ENCODE data around the gene PTPRE. TPM values are rescaled to one million over a fixed set of nuclear protein-coding genes. Genes with fewer than 3 reads are reported as not detected.
A peak's percentile ranks its signal among the peaks of the same experiment; 100 is the strongest.

PTPRE gene
- total and polyA plus RNA-seq, 4 donors, result 1.5 to 12.5 (median 3.7) TPM

DNA sequence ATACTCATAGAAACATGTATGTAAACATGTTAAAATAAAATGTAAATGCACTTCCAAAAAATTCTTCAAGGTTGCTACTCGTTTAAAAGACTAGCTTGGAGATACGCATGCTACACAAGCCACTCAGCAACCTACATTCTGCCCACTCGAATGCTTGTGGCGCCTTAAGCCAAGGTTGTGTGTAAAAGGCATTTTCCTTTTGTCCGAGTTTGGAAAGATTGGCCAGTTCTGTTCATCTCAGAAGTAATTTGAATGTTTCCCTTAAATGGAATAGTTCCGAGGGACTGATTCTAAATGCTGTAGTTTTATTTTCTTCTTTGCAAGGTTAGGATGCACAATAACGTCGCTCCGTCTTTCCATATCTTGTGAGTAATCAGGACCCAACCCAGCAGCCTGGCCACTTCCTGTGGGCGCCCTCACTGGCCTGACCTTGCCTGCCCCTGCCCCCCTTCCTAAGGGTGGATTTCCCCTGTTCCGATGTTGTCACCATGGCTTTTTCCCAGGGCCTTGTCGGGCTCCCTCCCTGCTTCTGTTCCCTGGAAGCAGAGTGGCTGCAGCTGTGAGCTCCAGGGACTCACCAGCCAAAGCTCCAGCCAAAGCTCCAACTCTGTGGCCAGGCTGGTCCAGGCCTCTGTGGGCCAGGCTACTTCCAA is 70.6 kb downstream of the PTPRE start:
- no peaks in the 10 kb centered on the region for H3K27me3 ChIP-seq (ENCODE audit: control insufficient read depth in 4 of 4, insufficient read depth in 4 of 4, low read length in 3 of 4)
- no peak overlapping the region for H3K9ac ChIP-seq (ENCODE audit: low read depth in 1 of 2, low read length in 2 of 2)

DNA sequence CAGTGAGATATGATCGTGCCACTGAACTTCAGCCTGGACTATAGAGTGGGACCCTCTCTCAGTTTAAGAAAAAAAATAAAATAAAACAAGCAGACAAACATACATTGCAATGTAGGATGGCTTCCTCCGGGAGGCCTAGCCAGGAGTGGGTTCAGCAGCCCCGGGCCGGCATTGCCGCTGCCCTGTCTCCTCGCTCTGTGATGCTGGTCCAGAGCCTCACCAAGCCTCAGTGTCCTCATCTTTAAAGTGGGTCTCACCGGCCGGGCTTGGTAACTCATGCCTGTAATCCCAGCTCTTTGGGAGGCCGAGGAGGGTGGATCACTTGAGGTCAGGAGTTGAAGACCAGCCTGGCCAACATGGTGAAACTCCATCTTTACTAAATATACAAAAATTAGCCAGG is 71.6 kb downstream of the PTPRE start:
- Histone ChIP-seq H3K27ac (ENCODE audit: low read depth in 1 of 2, low read length in 2 of 2) (peak overlapping the region in 1 of 2 donors; percentile 22), H3K27me3 (ENCODE audit: control insufficient read depth in 4 of 4, insufficient read depth in 4 of 4, low read length in 3 of 4) (no peaks in the 10 kb centered on the region), H3K4me3 (ENCODE audit: low read depth in 1 of 3, low read length in 3 of 3) (no peak overlapping the region), H3K4me1 (ENCODE audit: control insufficient read depth in 4 of 4, insufficient read depth in 4 of 4, low read length in 3 of 4) (peaks cover 0 to 2% (median 0%) of the 10 kb centered on the region in 4 donors), H3K9ac (ENCODE audit: low read depth in 1 of 2, low read length in 2 of 2) (no peak overlapping the region), H3K9me3 (ENCODE audit: control insufficient read depth in 4 of 4, low read length in 3 of 4) (peaks cover 0 to 3% (median 2%) of the 10 kb centered on the region in 4 donors), H3K36me3 (ENCODE audit: control insufficient read depth in 4 of 4, insufficient read depth in 3 of 4, low read depth in 1 of 4, low read length in 3 of 4) (no peaks in the 10 kb centered on the region)
- 91% methylated on average over 9 of the region's 9 CpGs for WGBS
- no peak for DNase-seq (ENCODE audit: low spot score)
- no peak for TF ChIP-seq HNF4G (IDR thresholded peaks at IDR 0.05)
- TF ChIP-seq EGR1 (IDR thresholded peaks at IDR 0.05; ENCODE audit: low read depth in 2 of 2), result no peak
- TF ChIP-seq NR2F2 (IDR thresholded peaks at IDR 0.05), result no peak
- TF ChIP-seq JUND (IDR thresholded peaks at IDR 0.05), result no peak
- TF ChIP-seq, protein P1, sequence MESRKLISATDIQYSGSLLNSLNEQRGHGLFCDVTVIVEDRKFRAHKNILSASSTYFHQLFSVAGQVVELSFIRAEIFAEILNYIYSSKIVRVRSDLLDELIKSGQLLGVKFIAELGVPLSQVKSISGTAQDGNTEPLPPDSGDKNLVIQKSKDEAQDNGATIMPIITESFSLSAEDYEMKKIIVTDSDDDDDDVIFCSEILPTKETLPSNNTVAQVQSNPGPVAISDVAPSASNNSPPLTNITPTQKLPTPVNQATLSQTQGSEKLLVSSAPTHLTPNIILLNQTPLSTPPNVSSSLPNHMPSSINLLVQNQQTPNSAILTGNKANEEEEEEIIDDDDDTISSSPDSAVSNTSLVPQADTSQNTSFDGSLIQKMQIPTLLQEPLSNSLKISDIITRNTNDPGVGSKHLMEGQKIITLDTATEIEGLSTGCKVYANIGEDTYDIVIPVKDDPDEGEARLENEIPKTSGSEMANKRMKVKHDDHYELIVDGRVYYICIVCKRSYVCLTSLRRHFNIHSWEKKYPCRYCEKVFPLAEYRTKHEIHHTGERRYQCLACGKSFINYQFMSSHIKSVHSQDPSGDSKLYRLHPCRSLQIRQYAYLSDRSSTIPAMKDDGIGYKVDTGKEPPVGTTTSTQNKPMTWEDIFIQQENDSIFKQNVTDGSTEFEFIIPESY (IDR thresholded peaks at IDR 0.05), result no peak
- TF ChIP-seq GABPA (IDR thresholded peaks at IDR 0.05 in 1 of 2, conservative IDR thresholded peaks at IDR 0.05 in 1 of 2), result no peak
- TF ChIP-seq SP1 (IDR thresholded peaks at IDR 0.05), result no peak
- TF ChIP-seq, protein P2, sequence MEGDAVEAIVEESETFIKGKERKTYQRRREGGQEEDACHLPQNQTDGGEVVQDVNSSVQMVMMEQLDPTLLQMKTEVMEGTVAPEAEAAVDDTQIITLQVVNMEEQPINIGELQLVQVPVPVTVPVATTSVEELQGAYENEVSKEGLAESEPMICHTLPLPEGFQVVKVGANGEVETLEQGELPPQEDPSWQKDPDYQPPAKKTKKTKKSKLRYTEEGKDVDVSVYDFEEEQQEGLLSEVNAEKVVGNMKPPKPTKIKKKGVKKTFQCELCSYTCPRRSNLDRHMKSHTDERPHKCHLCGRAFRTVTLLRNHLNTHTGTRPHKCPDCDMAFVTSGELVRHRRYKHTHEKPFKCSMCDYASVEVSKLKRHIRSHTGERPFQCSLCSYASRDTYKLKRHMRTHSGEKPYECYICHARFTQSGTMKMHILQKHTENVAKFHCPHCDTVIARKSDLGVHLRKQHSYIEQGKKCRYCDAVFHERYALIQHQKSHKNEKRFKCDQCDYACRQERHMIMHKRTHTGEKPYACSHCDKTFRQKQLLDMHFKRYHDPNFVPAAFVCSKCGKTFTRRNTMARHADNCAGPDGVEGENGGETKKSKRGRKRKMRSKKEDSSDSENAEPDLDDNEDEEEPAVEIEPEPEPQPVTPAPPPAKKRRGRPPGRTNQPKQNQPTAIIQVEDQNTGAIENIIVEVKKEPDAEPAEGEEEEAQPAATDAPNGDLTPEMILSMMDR (IDR thresholded peaks at IDR 0.05; ENCODE audit: low read depth, low read length, missing input control), result no peak

More for the DNA sequence above, 70.6 kb downstream of the PTPRE start:
- TF ChIP-seq RAD21 (IDR thresholded peaks at IDR 0.05), result peak in 1 of 2 donors; percentile 4
- peak; percentile 76 for TF ChIP-seq NR2F2 (IDR thresholded peaks at IDR 0.05)
- no peak for TF ChIP-seq HNF4A (conservative IDR thresholded peaks at IDR 0.05)
- TF ChIP-seq, protein P2 (IDR thresholded peaks at IDR 0.05; ENCODE audit: low read depth, low read length, missing input control), result no peak
- TF ChIP-seq, protein P3, sequence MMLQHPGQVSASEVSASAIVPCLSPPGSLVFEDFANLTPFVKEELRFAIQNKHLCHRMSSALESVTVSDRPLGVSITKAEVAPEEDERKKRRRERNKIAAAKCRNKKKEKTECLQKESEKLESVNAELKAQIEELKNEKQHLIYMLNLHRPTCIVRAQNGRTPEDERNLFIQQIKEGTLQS (IDR thresholded peaks at IDR 0.05), result no peak
- TF ChIP-seq FOXA1 (IDR thresholded peaks at IDR 0.05), result no peak
- TF ChIP-seq, protein P4, sequence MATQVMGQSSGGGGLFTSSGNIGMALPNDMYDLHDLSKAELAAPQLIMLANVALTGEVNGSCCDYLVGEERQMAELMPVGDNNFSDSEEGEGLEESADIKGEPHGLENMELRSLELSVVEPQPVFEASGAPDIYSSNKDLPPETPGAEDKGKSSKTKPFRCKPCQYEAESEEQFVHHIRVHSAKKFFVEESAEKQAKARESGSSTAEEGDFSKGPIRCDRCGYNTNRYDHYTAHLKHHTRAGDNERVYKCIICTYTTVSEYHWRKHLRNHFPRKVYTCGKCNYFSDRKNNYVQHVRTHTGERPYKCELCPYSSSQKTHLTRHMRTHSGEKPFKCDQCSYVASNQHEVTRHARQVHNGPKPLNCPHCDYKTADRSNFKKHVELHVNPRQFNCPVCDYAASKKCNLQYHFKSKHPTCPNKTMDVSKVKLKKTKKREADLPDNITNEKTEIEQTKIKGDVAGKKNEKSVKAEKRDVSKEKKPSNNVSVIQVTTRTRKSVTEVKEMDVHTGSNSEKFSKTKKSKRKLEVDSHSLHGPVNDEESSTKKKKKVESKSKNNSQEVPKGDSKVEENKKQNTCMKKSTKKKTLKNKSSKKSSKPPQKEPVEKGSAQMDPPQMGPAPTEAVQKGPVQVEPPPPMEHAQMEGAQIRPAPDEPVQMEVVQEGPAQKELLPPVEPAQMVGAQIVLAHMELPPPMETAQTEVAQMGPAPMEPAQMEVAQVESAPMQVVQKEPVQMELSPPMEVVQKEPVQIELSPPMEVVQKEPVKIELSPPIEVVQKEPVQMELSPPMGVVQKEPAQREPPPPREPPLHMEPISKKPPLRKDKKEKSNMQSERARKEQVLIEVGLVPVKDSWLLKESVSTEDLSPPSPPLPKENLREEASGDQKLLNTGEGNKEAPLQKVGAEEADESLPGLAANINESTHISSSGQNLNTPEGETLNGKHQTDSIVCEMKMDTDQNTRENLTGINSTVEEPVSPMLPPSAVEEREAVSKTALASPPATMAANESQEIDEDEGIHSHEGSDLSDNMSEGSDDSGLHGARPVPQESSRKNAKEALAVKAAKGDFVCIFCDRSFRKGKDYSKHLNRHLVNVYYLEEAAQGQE (IDR thresholded peaks at IDR 0.05), result no peak
- TF ChIP-seq HNF4G (IDR thresholded peaks at IDR 0.05), result no peak
- TF ChIP-seq EGR1 (IDR thresholded peaks at IDR 0.05; ENCODE audit: low read depth in 2 of 2), result no peak
- TF ChIP-seq SP1 (IDR thresholded peaks at IDR 0.05), result peak; percentile 15
- TF ChIP-seq RXRA (IDR thresholded peaks at IDR 0.05), result peak in 1 of 2 donors; percentile 24
- TF ChIP-seq, protein P1 (IDR thresholded peaks at IDR 0.05), result no peak
- Histone ChIP-seq H3K36me3 (ENCODE audit: control insufficient read depth in 4 of 4, insufficient read depth in 3 of 4, low read depth in 1 of 4, low read length in 3 of 4) (no peaks in the 10 kb centered on the region), H3K27ac (ENCODE audit: low read depth in 1 of 2, low read length in 2 of 2) (peak overlapping the region in 1 of 2 donors; percentile 3), H3K9me3 (ENCODE audit: control insufficient read depth in 4 of 4, low read length in 3 of 4) (peaks cover 0 to 3% (median 2%) of the 10 kb centered on the region in 4 donors), H3K4me1 (ENCODE audit: control insufficient read depth in 4 of 4, insufficient read depth in 4 of 4, low read length in 3 of 4) (peaks cover 0 to 2% (median 0%) of the 10 kb centered on the region in 4 donors), H3K4me3 (ENCODE audit: low read depth in 1 of 3, low read length in 3 of 3) (no peak overlapping the region)
- no peak for DNase-seq (ENCODE audit: low spot score)
- WGBS, result 48% methylated on average over 12 of the region's 12 CpGs

Measured in liver (tissue), 9 donors.